Measurements from ENCODE around the gene ALPI.
"Not testable (repeated sequence)": the region's sequence is repeated elsewhere in the genome, so short reads cannot be mapped to it uniquely, and the experiment has no call there.

DNA sequence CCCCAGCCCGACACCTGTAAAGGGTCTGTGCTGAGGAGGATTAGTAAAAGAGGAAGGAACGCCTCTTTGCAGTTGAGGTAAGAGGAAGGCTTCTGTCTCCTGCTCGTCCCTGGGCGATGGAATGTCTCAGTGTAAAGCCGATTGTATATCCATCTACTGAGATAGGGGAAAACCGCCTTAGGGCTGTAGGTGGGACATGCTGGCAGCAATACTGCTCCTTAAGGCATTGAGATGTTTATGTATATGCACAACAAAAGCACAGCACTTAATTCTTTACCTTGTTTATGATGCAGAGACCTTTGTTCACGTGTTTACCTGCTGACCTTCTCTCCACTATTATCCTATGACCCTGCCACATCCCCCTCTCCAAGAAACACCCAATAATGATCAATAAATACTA lies 32.5 kb upstream of the ALPI start:
- TF ChIP-seq, protein P1, sequence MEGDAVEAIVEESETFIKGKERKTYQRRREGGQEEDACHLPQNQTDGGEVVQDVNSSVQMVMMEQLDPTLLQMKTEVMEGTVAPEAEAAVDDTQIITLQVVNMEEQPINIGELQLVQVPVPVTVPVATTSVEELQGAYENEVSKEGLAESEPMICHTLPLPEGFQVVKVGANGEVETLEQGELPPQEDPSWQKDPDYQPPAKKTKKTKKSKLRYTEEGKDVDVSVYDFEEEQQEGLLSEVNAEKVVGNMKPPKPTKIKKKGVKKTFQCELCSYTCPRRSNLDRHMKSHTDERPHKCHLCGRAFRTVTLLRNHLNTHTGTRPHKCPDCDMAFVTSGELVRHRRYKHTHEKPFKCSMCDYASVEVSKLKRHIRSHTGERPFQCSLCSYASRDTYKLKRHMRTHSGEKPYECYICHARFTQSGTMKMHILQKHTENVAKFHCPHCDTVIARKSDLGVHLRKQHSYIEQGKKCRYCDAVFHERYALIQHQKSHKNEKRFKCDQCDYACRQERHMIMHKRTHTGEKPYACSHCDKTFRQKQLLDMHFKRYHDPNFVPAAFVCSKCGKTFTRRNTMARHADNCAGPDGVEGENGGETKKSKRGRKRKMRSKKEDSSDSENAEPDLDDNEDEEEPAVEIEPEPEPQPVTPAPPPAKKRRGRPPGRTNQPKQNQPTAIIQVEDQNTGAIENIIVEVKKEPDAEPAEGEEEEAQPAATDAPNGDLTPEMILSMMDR (IDR thresholded peaks at IDR 0.05; ENCODE audit: low read depth, low read length) = not testable (repeated sequence)
- TF ChIP-seq EZH2phosphoT487 (IDR thresholded peaks at IDR 0.05; ENCODE audit: low read depth) = not testable (repeated sequence)
